H1 (cell line): ENCODE data around the gene WBP1L. TPM values are rescaled to one million over a fixed set of nuclear protein-coding genes. Genes with fewer than 3 reads are reported as not detected.

Source experiments
- CTCF ChIA-PET: fragments of 300-600 bp; sonication (Branson Sonifier 250); formaldehyde crosslinking; loops from one replicate; lab custom pipeline; 2021; ENCODE audit not compliant: partially characterized antibody; lab: Charles Lee
- POLR2A ChIA-PET: fragments of 300-600 bp; sonication (Branson Sonifier 250); formaldehyde crosslinking; loops from one replicate; lab custom pipeline; 2021; ENCODE audit warnings: inconsistent platforms; ENCODE audit not compliant: partially characterized antibody; lab: Charles Lee
- DNase-seq, 2 experiments: peaks; one replicate each; pipeline versions ENCODE4 v3.0.0 to v3.0.0-alpha.2; 2010 to 2022; ENCODE audit warnings: low spot score in 2 of 2, low read depth in 1 of 2, mixed read lengths in 1 of 2
- FAIRE-seq: peaks from 2 replicates; lab custom pipeline; 2011; peaks lifted over from hg19 to GRCh38; lab: Jason Lieb, UNC
- H2AFZ ChIP-seq: 2 replicates; pipeline ENCODE4 v1.8.1; 2012; ENCODE audit warnings: low read length, inconsistent platforms
- H2AK5ac ChIP-seq: 2 replicates; pipeline ENCODE4 v1.6.1; 2013; ENCODE audit warnings: low read depth, low read length
- H2BK120ac ChIP-seq: replicated peaks from 2 replicates; pipeline ENCODE3; 2013; ENCODE audit warnings: low read depth, low read length, inconsistent platforms
- H2BK12ac ChIP-seq: 2 replicates; pipeline ENCODE4 v1.6.1; 2013; ENCODE audit warnings: low read depth, low read length
- H2BK15ac ChIP-seq: 2 replicates; pipeline ENCODE4 v1.6.1; 2013; ENCODE audit warnings: low read length
- H2BK20ac ChIP-seq: 2 replicates; pipeline ENCODE4 v1.6.1; 2013; ENCODE audit warnings: low read length
- H2BK5ac ChIP-seq: 2 replicates; pipeline ENCODE4 v1.6.1; 2013; ENCODE audit warnings: low read depth, low read length
- H3K14ac ChIP-seq: 2 replicates; pipeline ENCODE4 v1.6.1; 2013; ENCODE audit warnings: inconsistent platforms; ENCODE audit not compliant: insufficient read length
- H3K18ac ChIP-seq: 2 replicates; pipeline ENCODE4 v1.6.1; 2013; ENCODE audit warnings: low read length; ENCODE audit errors: extremely low read depth
- H3K23ac ChIP-seq: 2 replicates; pipeline ENCODE4 v1.6.1; 2013; ENCODE audit warnings: inconsistent platforms; ENCODE audit not compliant: insufficient read length
- H3K23me2 ChIP-seq: 2 replicates; pipeline ENCODE4 v1.6.1; 2013; ENCODE audit warnings: low read depth, low read length
- H3K27ac ChIP-seq: 2 replicates; pipeline ENCODE4 v1.6.1; 2011; ENCODE audit warnings: low read depth, low read length, inconsistent platforms
- H3K27me3 ChIP-seq, 4 experiments: replicated peaks in 1 of 4; 1 replicate in 1 of 4; 2 replicates in 3 of 4; pipeline versions ENCODE4 v1.6.1 to v1.8.1; 2011 to 2013; ENCODE audit warnings: low read length in 3 of 4, mild to moderate bottlenecking in 3 of 4, inconsistent platforms in 2 of 4, mixed read lengths in 2 of 4, moderate library complexity in 1 of 4; ENCODE audit not compliant: control insufficient read depth in 3 of 4, insufficient read depth in 3 of 4; ENCODE audit errors: extremely low read depth in 1 of 4
- H3K36me3 ChIP-seq, 4 experiments: 2 replicates each; pipeline versions ENCODE4 v1.6.1 to v1.8.1; 2011 to 2013; ENCODE audit warnings: mild to moderate bottlenecking in 4 of 4, low read length in 3 of 4, moderate library complexity in 2 of 4, control low read depth in 1 of 4, inconsistent platforms in 1 of 4; ENCODE audit not compliant: insufficient read depth in 4 of 4, control insufficient read depth in 2 of 4
- H3K4ac ChIP-seq: replicated peaks from 2 replicates; pipeline ENCODE3; 2013; ENCODE audit warnings: low read length, low read depth, mixed read lengths, inconsistent platforms; ENCODE audit not compliant: insufficient read length
- H3K4me1 ChIP-seq, 4 experiments: replicated peaks in 1 of 4; 1 replicate in 1 of 4; 2 replicates in 3 of 4; pipeline versions ENCODE4 v1.6.1 to v1.8.1; 2011 to 2013; ENCODE audit warnings: low read length in 3 of 4, inconsistent platforms in 2 of 4, mixed read lengths in 1 of 4; ENCODE audit not compliant: insufficient read depth in 4 of 4, control insufficient read depth in 3 of 4
- H3K4me2 ChIP-seq, 2 experiments: 2 replicates each; pipeline versions ENCODE4 v1.6.1 to v1.8.1; 2011 to 2013; ENCODE audit warnings: low read depth in 2 of 2, low read length in 2 of 2, control low read depth in 1 of 2, inconsistent platforms in 1 of 2, mild to moderate bottlenecking in 1 of 2; ENCODE audit not compliant: insufficient read depth in 1 of 2
- H3K4me3 ChIP-seq, 4 experiments: fragments of 200-600, 300-600 bp in 1 of 4; sonication (generic), shearing (Covaris generic), sonication (Bioruptor Twin) in 1 of 4; 2 replicates each; pipeline versions ENCODE4 v1.5.1 to v1.8.1; 2011 to 2016; ENCODE audit warnings: low read length in 4 of 4, low read depth in 3 of 4, control low read depth in 2 of 4, inconsistent platforms in 2 of 4, mild to moderate bottlenecking in 2 of 4, mixed read lengths in 1 of 4, moderate library complexity in 1 of 4; ENCODE audit not compliant: insufficient read depth in 2 of 4; ENCODE audit errors: extremely low read depth in 1 of 4
- H3K56ac ChIP-seq: replicated peaks from 2 replicates; pipeline ENCODE3; 2013; ENCODE audit warnings: low read depth, mild to moderate bottlenecking, mixed read lengths, low read length, inconsistent platforms; ENCODE audit not compliant: insufficient read length
- H3K79me1 ChIP-seq: 2 replicates; pipeline ENCODE4 v1.6.1; 2013; ENCODE audit warnings: low read depth, low read length, control low read depth
- H3K79me2 ChIP-seq, 2 experiments: 2 replicates each; pipeline versions ENCODE4 v1.6.1 to v1.8.1; 2012 to 2013; ENCODE audit warnings: low read length in 2 of 2, mild to moderate bottlenecking in 2 of 2, inconsistent platforms in 1 of 2; ENCODE audit not compliant: insufficient read depth in 2 of 2, control insufficient read depth in 1 of 2
- H3K9ac ChIP-seq, 4 experiments: replicated peaks in 1 of 4; 1 replicate in 1 of 4; 2 replicates in 3 of 4; pipeline versions ENCODE4 v1.6.1 to v1.8.1; 2011 to 2013; ENCODE audit warnings: low read depth in 3 of 4, low read length in 3 of 4, control low read depth in 2 of 4, mild to moderate bottlenecking in 2 of 4, moderate library complexity in 2 of 4, inconsistent platforms in 1 of 4; ENCODE audit errors: extremely low read depth in 1 of 4
- H3K9me3 ChIP-seq, 2 experiments: 2 replicates each; pipeline versions ENCODE4 v1.6.1 to v1.8.1; 2012 to 2013; ENCODE audit warnings: mild to moderate bottlenecking in 2 of 2, moderate library complexity in 2 of 2, control low read depth in 1 of 2, inconsistent platforms in 1 of 2, low read depth in 1 of 2, low read length in 1 of 2, mixed read lengths in 1 of 2; ENCODE audit not compliant: insufficient read depth in 2 of 2
- H4K20me1 ChIP-seq, 2 experiments: replicated peaks in 1 of 2; 2 replicates each; pipeline versions ENCODE3 to v1.8.1; 2011 to 2013; ENCODE audit warnings: inconsistent platforms in 2 of 2, low read length in 2 of 2, mild to moderate bottlenecking in 1 of 2; ENCODE audit not compliant: insufficient read depth in 2 of 2, control insufficient read depth in 1 of 2
- H4K5ac ChIP-seq: 2 replicates; pipeline ENCODE4 v1.6.1; 2013; ENCODE audit warnings: low read length, low read depth, mixed read lengths, inconsistent platforms; ENCODE audit not compliant: insufficient read length
- H4K8ac ChIP-seq: 2 replicates; pipeline ENCODE4 v1.8.0; 2013; ENCODE audit warnings: mild to moderate bottlenecking, moderate library complexity, low read length, inconsistent platforms; ENCODE audit not compliant: insufficient read depth; ENCODE audit errors: extremely low read depth
- H4K91ac ChIP-seq: replicated peaks from 2 replicates; pipeline ENCODE3; 2013; ENCODE audit warnings: low read length, mixed read lengths, inconsistent platforms; ENCODE audit not compliant: insufficient read length
- ASH2L ChIP-seq: fragments of 200-600, 300-600 bp; sonication (generic); IDR thresholded peaks from one replicate; pipeline ENCODE4 v1.7.1; 2017; ENCODE audit warnings: low read length
- BRCA1 ChIP-seq: IDR thresholded peaks from 2 replicates; pipeline ENCODE4 v1.6.1; 2012; ENCODE audit warnings: low read depth, low read length, improper control_type of control experiment
- EP300 ChIP-seq, 2 experiments: IDR thresholded peaks; 1 replicate in 1 of 2; 2 replicates in 1 of 2; pipeline ENCODE4 v1.6.1; 2011 to 2012; ENCODE audit warnings: low read depth in 2 of 2, low read length in 2 of 2, mild to moderate bottlenecking in 2 of 2, borderline replicate concordance in 1 of 2, inconsistent platforms in 1 of 2, moderate library complexity in 1 of 2
- EZH2 ChIP-seq: fragments of 200-600 bp; sonication (generic); IDR thresholded peaks from 2 replicates; pipeline ENCODE4 v1.7.1; 2012; ENCODE audit warnings: low read depth, mild to moderate bottlenecking, moderate library complexity, low read length, inconsistent platforms; ENCODE audit not compliant: severe bottlenecking
- HDAC2 ChIP-seq, 2 experiments: fragments of 300-600 bp in 1 of 2; sonication (generic) in 1 of 2; IDR thresholded peaks; 2 replicates each; pipeline ENCODE4 v1.6.1; 2011 to 2012; ENCODE audit warnings: low read depth in 2 of 2, low read length in 2 of 2, mild to moderate bottlenecking in 2 of 2, moderate library complexity in 2 of 2, borderline replicate concordance in 1 of 2, inconsistent platforms in 1 of 2
- MAFK ChIP-seq: IDR thresholded peaks from 2 replicates; pipeline ENCODE4 v1.6.1; 2012; ENCODE audit warnings: low read depth, mild to moderate bottlenecking, improper control_type of control experiment, low read length
- POLR2AphosphoS5 ChIP-seq: IDR thresholded peaks from 2 replicates; pipeline ENCODE4 v1.6.1; 2011; ENCODE audit warnings: low read depth, low read length
- RAD21 ChIP-seq, 2 experiments: IDR thresholded peaks in 1 of 2; conservative IDR thresholded peaks in 1 of 2; 2 replicates each; pipeline ENCODE4 v1.6.1; 2011; ENCODE audit warnings: low read depth in 2 of 2, low read length in 2 of 2, improper control_type of control experiment in 1 of 2, inconsistent platforms in 1 of 2, mild to moderate bottlenecking in 1 of 2, moderate library complexity in 1 of 2
- RXRA ChIP-seq: IDR thresholded peaks from 2 replicates; pipeline ENCODE4 v1.6.1; 2011; ENCODE audit warnings: low read depth, mild to moderate bottlenecking, low read length, moderate library complexity; ENCODE audit not compliant: insufficient read depth
- SIRT6 ChIP-seq: IDR thresholded peaks from one replicate; pipeline ENCODE4 v1.7.1; 2012; ENCODE audit warnings: low read length, inconsistent platforms
- SUZ12 ChIP-seq: fragments of 200-600 bp; sonication (generic); IDR thresholded peaks from 2 replicates; pipeline ENCODE4 v1.6.1; 2012; ENCODE audit warnings: mild to moderate bottlenecking, inconsistent platforms, low read length, moderate library complexity, mixed read lengths
- TEAD4 ChIP-seq: IDR thresholded peaks from 2 replicates; pipeline ENCODE4 v1.6.1; 2012; ENCODE audit warnings: low read depth, low read length, inconsistent platforms, mixed read lengths
- WGBS, 2 experiments: shearing (Covaris generic) in 1 of 2; methylation state at CpG; one replicate each; pipeline versions ENCODE4 v1.1.6 to v1.1.7; 2013 to 2015; ENCODE audit warnings: low lambda C conversion rate in 2 of 2, mixed read lengths in 2 of 2, inconsistent platforms in 1 of 2, low coverage in 1 of 2, missing lambda C conversion rate in 1 of 2; ENCODE audit not compliant: insufficient replicate concordance in 2 of 2, insufficient coverage in 1 of 2, insufficient read length in 1 of 2; ENCODE audit errors: extremely low coverage in 1 of 2, missing lambda C conversion rate in 1 of 2; 5-methylcytosine and 5-hydroxymethylcytosine counted together
- polyA plus RNA-seq, 7 experiments: library from polyadenylated mRNA; depleted of rRNA in 3 of 7; stranded (reverse) in 5 of 7; unstranded in 2 of 7; fragments of >200 nt in 5 of 7; fragments of 200-250 nt in 2 of 7; gene quantifications; 1 replicate in 5 of 7; 2 replicates in 1 of 7; 4 replicates in 1 of 7; pipeline versions ENCODE4 v1.2.1 to v1.2.3, GENCODE V29; 2011 to 2013; ENCODE audit warnings: missing spikeins in 2 of 7, mixed read lengths in 2 of 7
- total RNA-seq: library from RNA; stranded (reverse); fragmentation: NEBNext Ultra II Directional; extraction: Animal tissue kit (Norgen Biotek cat#: 25700); gene quantifications from 2 replicates; pipeline ENCODE4 v1.2.1, GENCODE V29; 2021

The WBP1L gene
- total and polyA plus RNA-seq, 2 of the 8 experiments (the other 6 are each of a cell fraction or from before 2014, with no cell fraction given) = 26.6 to 29.9 TPM

- Histone ChIP-seq H3K79me2 (peaks cover 3% of the 10 kb centered on the region in 2 experiments; a peak in 2 of 4 replicates), H3K27ac (no peak overlapping the region), H4K20me1 (no peaks in the 10 kb centered on the region), H2AK5ac (0 out of 2 replicates have a peak overlapping the region, but pooled peaks have one; percentile 3), H3K18ac (no peak overlapping the region), H3K4me1 (no peaks in the 10 kb centered on the region), H3K36me3 (no peaks in the 10 kb centered on the region), H3K9ac (no peak overlapping the region), H3K4me2 (no peak overlapping the region), H3K9me3 (no peaks in the 10 kb centered on the region), H3K27me3 (no peaks in the 10 kb centered on the region), H3K14ac (no peak overlapping the region), H2BK20ac (no peak overlapping the region), H3K23me2 (no peaks in the 10 kb centered on the region), H2BK12ac (0 out of 2 replicates have a peak overlapping the region, but pooled peaks have one; percentile 7), H2AFZ (no peak overlapping the region), H2BK120ac (no peak overlapping the region), H2BK5ac (peak overlapping the region; percentile 27; the same call in 1 of the 2 replicates), H3K4me3 (no peak overlapping the region), H4K8ac (no peak overlapping the region), H3K56ac (no peak overlapping the region), H4K91ac (no peak overlapping the region), H3K4ac (no peak overlapping the region), H4K5ac (no peak overlapping the region), H2BK15ac (no peak overlapping the region), H3K23ac (no peak overlapping the region), H3K79me1 (peaks cover 3% of the 10 kb centered on the region; the same call in 1 of the 2 replicates)
- CTCF ChIA-PET = interaction anchor here (0.7 kb wide), 1 partner anchor 11 kb away, joined by 3 read pairs; no protein-coding TSS in a partner anchor
- POLR2A ChIA-PET = interaction anchor here (2.3 kb wide), 1 partner anchor 46 kb away, joined by 5 read pairs; no protein-coding TSS in a partner anchor
- WGBS, 2 experiments = 90% methylated on average over 6 of the region's 6 CpGs; no CpG with 5 or more reads in 1 of the 2 experiments
- DNase-seq (no peak), FAIRE-seq (no peak)
- no peak for TF ChIP-seq HDAC2 (IDR thresholded peaks at IDR 0.05; ENCODE audit: borderline replicate concordance in 1 of 2, low read depth in 2 of 2, low read length in 2 of 2)
- no peak for TF ChIP-seq BRCA1
- TF ChIP-seq SIRT6 = no peak
- no peak for TF ChIP-seq SUZ12
- no peak for TF ChIP-seq EZH2
- TF ChIP-seq RAD21 (IDR thresholded peaks at IDR 0.05 in 1 of 2, conservative IDR thresholded peaks at IDR 0.05 in 1 of 2; ENCODE audit: low read depth in 2 of 2, low read length in 2 of 2) = no peak
- TF ChIP-seq TEAD4 = no peak
- no peak for TF ChIP-seq ASH2L
- no peak for TF ChIP-seq EP300 (IDR thresholded peaks at IDR 0.05; ENCODE audit: borderline replicate concordance in 1 of 2, low read depth in 2 of 2, low read length in 2 of 2)
- no peak for TF ChIP-seq POLR2AphosphoS5
- no peak for TF ChIP-seq MAFK
- TF ChIP-seq RXRA = no peak
Observed at GRCh38 chr10:102757323-102757722, 13.6 kb downstream of the WBP1L start.
